ENCODE measurements around the gene HES6.

Gene HES6

GRCh38 chr2:238190445-238190844 lies 49.4 kb downstream of the HES6 start:
- no peak for DNase-seq
